ENCODE measurements around the gene MUC5B. TPM values are rescaled to one million over a fixed set of nuclear protein-coding genes. Genes with fewer than 3 reads are reported as not detected.

MUC5B gene
- total and polyA plus RNA-seq, 4 donors: 0.17 to 0.95 (median 0.50) TPM; not detected in 1

GRCh38 chr11:1230456-1231395 lies 7.9 kb downstream of the MUC5B start:
- 77% methylated on average over 45 of the region's 45 CpGs for WGBS
- no peak overlapping the region for H3K4me3 ChIP-seq (ENCODE audit: low read depth in 1 of 3, low read length in 3 of 3)
- no peaks in the 10 kb centered on the region for H3K27me3 ChIP-seq (ENCODE audit: control insufficient read depth in 4 of 4, insufficient read depth in 4 of 4, low read length in 3 of 4)
- no peaks in the 10 kb centered on the region for H3K36me3 ChIP-seq (ENCODE audit: control insufficient read depth in 4 of 4, insufficient read depth in 3 of 4, low read depth in 1 of 4, low read length in 3 of 4)
- H3K4me1 ChIP-seq (ENCODE audit: control insufficient read depth in 4 of 4, insufficient read depth in 4 of 4, low read length in 3 of 4): no peaks in the 10 kb centered on the region
- no peak overlapping the region for H3K9ac ChIP-seq (ENCODE audit: low read depth in 1 of 2, low read length in 2 of 2)
- no peak for TF ChIP-seq RAD21 (IDR thresholded peaks at IDR 0.05)
- no peak for TF ChIP-seq SP1 (IDR thresholded peaks at IDR 0.05)
- no peak for TF ChIP-seq TAF1 (conservative IDR thresholded peaks at IDR 0.05)
- TF ChIP-seq YY1 (IDR thresholded peaks at IDR 0.05): no peak
- TF ChIP-seq, protein P1, sequence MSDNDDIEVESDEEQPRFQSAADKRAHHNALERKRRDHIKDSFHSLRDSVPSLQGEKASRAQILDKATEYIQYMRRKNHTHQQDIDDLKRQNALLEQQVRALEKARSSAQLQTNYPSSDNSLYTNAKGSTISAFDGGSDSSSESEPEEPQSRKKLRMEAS (IDR thresholded peaks at IDR 0.05): no peak
- no peak for TF ChIP-seq RXRA (IDR thresholded peaks at IDR 0.05)
- TF ChIP-seq, protein P2, sequence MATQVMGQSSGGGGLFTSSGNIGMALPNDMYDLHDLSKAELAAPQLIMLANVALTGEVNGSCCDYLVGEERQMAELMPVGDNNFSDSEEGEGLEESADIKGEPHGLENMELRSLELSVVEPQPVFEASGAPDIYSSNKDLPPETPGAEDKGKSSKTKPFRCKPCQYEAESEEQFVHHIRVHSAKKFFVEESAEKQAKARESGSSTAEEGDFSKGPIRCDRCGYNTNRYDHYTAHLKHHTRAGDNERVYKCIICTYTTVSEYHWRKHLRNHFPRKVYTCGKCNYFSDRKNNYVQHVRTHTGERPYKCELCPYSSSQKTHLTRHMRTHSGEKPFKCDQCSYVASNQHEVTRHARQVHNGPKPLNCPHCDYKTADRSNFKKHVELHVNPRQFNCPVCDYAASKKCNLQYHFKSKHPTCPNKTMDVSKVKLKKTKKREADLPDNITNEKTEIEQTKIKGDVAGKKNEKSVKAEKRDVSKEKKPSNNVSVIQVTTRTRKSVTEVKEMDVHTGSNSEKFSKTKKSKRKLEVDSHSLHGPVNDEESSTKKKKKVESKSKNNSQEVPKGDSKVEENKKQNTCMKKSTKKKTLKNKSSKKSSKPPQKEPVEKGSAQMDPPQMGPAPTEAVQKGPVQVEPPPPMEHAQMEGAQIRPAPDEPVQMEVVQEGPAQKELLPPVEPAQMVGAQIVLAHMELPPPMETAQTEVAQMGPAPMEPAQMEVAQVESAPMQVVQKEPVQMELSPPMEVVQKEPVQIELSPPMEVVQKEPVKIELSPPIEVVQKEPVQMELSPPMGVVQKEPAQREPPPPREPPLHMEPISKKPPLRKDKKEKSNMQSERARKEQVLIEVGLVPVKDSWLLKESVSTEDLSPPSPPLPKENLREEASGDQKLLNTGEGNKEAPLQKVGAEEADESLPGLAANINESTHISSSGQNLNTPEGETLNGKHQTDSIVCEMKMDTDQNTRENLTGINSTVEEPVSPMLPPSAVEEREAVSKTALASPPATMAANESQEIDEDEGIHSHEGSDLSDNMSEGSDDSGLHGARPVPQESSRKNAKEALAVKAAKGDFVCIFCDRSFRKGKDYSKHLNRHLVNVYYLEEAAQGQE (IDR thresholded peaks at IDR 0.05): no peak
- no peak for TF ChIP-seq HNF4G (IDR thresholded peaks at IDR 0.05)
- no peak for TF ChIP-seq FOXA2 (IDR thresholded peaks at IDR 0.05)
- TF ChIP-seq FOXA1 (IDR thresholded peaks at IDR 0.05): no peak
- TF ChIP-seq, protein P3, sequence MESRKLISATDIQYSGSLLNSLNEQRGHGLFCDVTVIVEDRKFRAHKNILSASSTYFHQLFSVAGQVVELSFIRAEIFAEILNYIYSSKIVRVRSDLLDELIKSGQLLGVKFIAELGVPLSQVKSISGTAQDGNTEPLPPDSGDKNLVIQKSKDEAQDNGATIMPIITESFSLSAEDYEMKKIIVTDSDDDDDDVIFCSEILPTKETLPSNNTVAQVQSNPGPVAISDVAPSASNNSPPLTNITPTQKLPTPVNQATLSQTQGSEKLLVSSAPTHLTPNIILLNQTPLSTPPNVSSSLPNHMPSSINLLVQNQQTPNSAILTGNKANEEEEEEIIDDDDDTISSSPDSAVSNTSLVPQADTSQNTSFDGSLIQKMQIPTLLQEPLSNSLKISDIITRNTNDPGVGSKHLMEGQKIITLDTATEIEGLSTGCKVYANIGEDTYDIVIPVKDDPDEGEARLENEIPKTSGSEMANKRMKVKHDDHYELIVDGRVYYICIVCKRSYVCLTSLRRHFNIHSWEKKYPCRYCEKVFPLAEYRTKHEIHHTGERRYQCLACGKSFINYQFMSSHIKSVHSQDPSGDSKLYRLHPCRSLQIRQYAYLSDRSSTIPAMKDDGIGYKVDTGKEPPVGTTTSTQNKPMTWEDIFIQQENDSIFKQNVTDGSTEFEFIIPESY (IDR thresholded peaks at IDR 0.05): no peak
- no peak for TF ChIP-seq NR2F2 (IDR thresholded peaks at IDR 0.05)
- no peak for TF ChIP-seq EGR1 (IDR thresholded peaks at IDR 0.05; ENCODE audit: low read depth in 2 of 2)
- H3K9me3 ChIP-seq (ENCODE audit: control insufficient read depth in 4 of 4, low read length in 3 of 4): no peaks in the 10 kb centered on the region
- H3K27ac ChIP-seq (ENCODE audit: low read depth in 1 of 2, low read length in 2 of 2): no peak overlapping the region
- no peak for DNase-seq (ENCODE audit: low spot score)

DNA sequence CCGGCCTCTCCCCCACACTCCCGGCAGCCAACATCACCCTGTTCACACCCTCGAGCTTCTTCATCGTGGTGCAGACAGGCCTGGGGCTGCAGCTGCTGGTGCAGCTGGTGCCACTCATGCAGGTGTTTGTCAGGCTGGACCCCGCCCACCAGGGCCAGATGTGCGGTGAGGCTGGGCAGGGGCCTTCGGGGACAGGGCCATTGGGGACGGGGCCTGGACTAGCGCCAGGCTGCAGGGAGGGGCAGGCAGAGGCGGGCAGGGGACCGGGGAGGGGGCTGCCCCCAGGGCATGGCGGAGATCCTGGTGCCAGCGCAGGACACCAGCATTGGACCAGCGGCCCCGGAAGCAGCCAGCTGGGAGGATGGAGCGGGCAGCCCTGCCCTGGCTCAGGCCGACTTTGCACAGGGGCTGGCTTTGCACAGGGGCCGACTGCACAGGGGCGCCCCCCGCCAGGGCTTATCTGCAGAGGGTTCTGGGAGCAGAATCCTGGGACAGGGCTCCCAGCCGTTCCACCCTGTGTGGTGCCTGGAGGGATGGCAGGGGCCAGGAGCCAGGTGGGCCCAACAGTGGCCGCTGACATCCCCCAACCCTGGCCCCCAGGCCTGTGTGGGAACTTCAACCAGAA lies 8.6 kb downstream of the MUC5B start:
- no peak overlapping the region for H3K27ac ChIP-seq (ENCODE audit: low read depth in 1 of 2, low read length in 2 of 2)
- 69% methylated on average over 22 of the region's 22 CpGs for WGBS
- H3K27me3 ChIP-seq (ENCODE audit: control insufficient read depth in 4 of 4, insufficient read depth in 4 of 4, low read length in 3 of 4): no peaks in the 10 kb centered on the region
- H3K9ac ChIP-seq (ENCODE audit: low read depth in 1 of 2, low read length in 2 of 2): no peak overlapping the region
- H3K9me3 ChIP-seq (ENCODE audit: control insufficient read depth in 4 of 4, low read length in 3 of 4): no peaks in the 10 kb centered on the region
- no peaks in the 10 kb centered on the region for H3K36me3 ChIP-seq (ENCODE audit: control insufficient read depth in 4 of 4, insufficient read depth in 3 of 4, low read depth in 1 of 4, low read length in 3 of 4)
- no peak overlapping the region for H3K4me3 ChIP-seq (ENCODE audit: low read depth in 1 of 3, low read length in 3 of 3)
- H3K4me1 ChIP-seq (ENCODE audit: control insufficient read depth in 4 of 4, insufficient read depth in 4 of 4, low read length in 3 of 4): no peaks in the 10 kb centered on the region
- DNase-seq (ENCODE audit: low spot score): no peak
- no peak for TF ChIP-seq YY1 (IDR thresholded peaks at IDR 0.05)
- TF ChIP-seq, protein P1 (IDR thresholded peaks at IDR 0.05): no peak
- no peak for TF ChIP-seq RXRA (IDR thresholded peaks at IDR 0.05)
- no peak for TF ChIP-seq NR2F2 (IDR thresholded peaks at IDR 0.05)
- no peak for TF ChIP-seq JUND (IDR thresholded peaks at IDR 0.05)
- TF ChIP-seq FOXA2 (IDR thresholded peaks at IDR 0.05): no peak
- TF ChIP-seq HNF4A (conservative IDR thresholded peaks at IDR 0.05): no peak
- TF ChIP-seq, protein P2 (IDR thresholded peaks at IDR 0.05): no peak
- TF ChIP-seq TAF1 (conservative IDR thresholded peaks at IDR 0.05): no peak
- no peak for TF ChIP-seq GABPA (IDR thresholded peaks at IDR 0.05 in 1 of 2, conservative IDR thresholded peaks at IDR 0.05 in 1 of 2)
- TF ChIP-seq RAD21 (IDR thresholded peaks at IDR 0.05): no peak
- TF ChIP-seq HNF4G (IDR thresholded peaks at IDR 0.05): no peak
- no peak for TF ChIP-seq SP1 (IDR thresholded peaks at IDR 0.05)
- no peak for TF ChIP-seq EGR1 (IDR thresholded peaks at IDR 0.05; ENCODE audit: low read depth in 2 of 2)
- TF ChIP-seq, protein P4, sequence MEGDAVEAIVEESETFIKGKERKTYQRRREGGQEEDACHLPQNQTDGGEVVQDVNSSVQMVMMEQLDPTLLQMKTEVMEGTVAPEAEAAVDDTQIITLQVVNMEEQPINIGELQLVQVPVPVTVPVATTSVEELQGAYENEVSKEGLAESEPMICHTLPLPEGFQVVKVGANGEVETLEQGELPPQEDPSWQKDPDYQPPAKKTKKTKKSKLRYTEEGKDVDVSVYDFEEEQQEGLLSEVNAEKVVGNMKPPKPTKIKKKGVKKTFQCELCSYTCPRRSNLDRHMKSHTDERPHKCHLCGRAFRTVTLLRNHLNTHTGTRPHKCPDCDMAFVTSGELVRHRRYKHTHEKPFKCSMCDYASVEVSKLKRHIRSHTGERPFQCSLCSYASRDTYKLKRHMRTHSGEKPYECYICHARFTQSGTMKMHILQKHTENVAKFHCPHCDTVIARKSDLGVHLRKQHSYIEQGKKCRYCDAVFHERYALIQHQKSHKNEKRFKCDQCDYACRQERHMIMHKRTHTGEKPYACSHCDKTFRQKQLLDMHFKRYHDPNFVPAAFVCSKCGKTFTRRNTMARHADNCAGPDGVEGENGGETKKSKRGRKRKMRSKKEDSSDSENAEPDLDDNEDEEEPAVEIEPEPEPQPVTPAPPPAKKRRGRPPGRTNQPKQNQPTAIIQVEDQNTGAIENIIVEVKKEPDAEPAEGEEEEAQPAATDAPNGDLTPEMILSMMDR (IDR thresholded peaks at IDR 0.05; ENCODE audit: low read depth, low read length, missing input control): no peak

Data from liver (tissue), 9 donors.